Osteoblast (primary cell): ENCODE data around the gene VAMP5. TPM values are rescaled to one million over a fixed set of nuclear protein-coding genes. Genes with fewer than 3 reads are reported as not detected.

Experiments
- DNase-seq: peaks from one replicate; pipeline ENCODE4 v3.0.0; 2011; ENCODE audit warnings: low spot score, mixed read lengths; ENCODE audit not compliant: insufficient read length; ENCODE audit errors: missing footprints
- H2AFZ ChIP-seq: 2 replicates; pipeline ENCODE4 v1.6.0; 2011; ENCODE audit warnings: mild to moderate bottlenecking, low read length
- H3K27ac ChIP-seq: 2 replicates; pipeline ENCODE4 v1.5.1; 2011; ENCODE audit warnings: mild to moderate bottlenecking, low read depth, low read length, moderate library complexity
- H3K27me3 ChIP-seq: 2 replicates; pipeline ENCODE4 v1.6.0; 2012; ENCODE audit warnings: mild to moderate bottlenecking, control low read depth, inconsistent platforms, low read length, moderate library complexity; ENCODE audit not compliant: insufficient read depth
- H3K36me3 ChIP-seq: 2 replicates; pipeline ENCODE4 v1.5.1; 2011; ENCODE audit warnings: mild to moderate bottlenecking, low read length, control low read depth, moderate library complexity; ENCODE audit not compliant: insufficient read depth
- H3K4me1 ChIP-seq: 2 replicates; pipeline ENCODE4 v1.5.1; 2011; ENCODE audit warnings: mild to moderate bottlenecking, low read length, control low read depth, moderate library complexity; ENCODE audit not compliant: insufficient read depth
- H3K4me2 ChIP-seq: 2 replicates; pipeline ENCODE4 v1.6.0; 2011; ENCODE audit warnings: mild to moderate bottlenecking, low read length; ENCODE audit not compliant: insufficient read depth
- H3K4me3 ChIP-seq: fragments of 200-600 bp; sonication (generic); 3 replicates; pipeline ENCODE4 v1.5.1; 2012; ENCODE audit warnings: mild to moderate bottlenecking, low read length, inconsistent platforms; ENCODE audit not compliant: insufficient read depth
- H3K79me2 ChIP-seq: 2 replicates; pipeline ENCODE4 v1.6.0; 2012; ENCODE audit warnings: mild to moderate bottlenecking, low read length, control low read depth, inconsistent platforms; ENCODE audit not compliant: insufficient read depth
- H3K9me3 ChIP-seq: 2 replicates; pipeline ENCODE4 v1.5.1; 2011; ENCODE audit warnings: low read depth, low read length, control low read depth
- H4K20me1 ChIP-seq: 2 replicates; pipeline ENCODE4 v1.6.0; 2012; ENCODE audit warnings: mild to moderate bottlenecking, low read length, control low read depth; ENCODE audit not compliant: insufficient read depth
- total RNA-seq: library from RNA; depleted of rRNA; stranded (reverse); fragments of >200 nt; gene quantifications from 2 replicates; pipeline ENCODE4 v1.2.3, GENCODE V29; 2012
- TF ChIP-seq, protein P1 (sequence below): IDR thresholded peaks from 2 replicates; pipeline ENCODE4 v1.5.1; 2011; ENCODE audit warnings: mild to moderate bottlenecking, low read depth, low read length, moderate library complexity; ENCODE audit errors: extremely low read depth

The VAMP5 gene
- total RNA-seq, 1 donor, result 27.1 TPM

DNA sequence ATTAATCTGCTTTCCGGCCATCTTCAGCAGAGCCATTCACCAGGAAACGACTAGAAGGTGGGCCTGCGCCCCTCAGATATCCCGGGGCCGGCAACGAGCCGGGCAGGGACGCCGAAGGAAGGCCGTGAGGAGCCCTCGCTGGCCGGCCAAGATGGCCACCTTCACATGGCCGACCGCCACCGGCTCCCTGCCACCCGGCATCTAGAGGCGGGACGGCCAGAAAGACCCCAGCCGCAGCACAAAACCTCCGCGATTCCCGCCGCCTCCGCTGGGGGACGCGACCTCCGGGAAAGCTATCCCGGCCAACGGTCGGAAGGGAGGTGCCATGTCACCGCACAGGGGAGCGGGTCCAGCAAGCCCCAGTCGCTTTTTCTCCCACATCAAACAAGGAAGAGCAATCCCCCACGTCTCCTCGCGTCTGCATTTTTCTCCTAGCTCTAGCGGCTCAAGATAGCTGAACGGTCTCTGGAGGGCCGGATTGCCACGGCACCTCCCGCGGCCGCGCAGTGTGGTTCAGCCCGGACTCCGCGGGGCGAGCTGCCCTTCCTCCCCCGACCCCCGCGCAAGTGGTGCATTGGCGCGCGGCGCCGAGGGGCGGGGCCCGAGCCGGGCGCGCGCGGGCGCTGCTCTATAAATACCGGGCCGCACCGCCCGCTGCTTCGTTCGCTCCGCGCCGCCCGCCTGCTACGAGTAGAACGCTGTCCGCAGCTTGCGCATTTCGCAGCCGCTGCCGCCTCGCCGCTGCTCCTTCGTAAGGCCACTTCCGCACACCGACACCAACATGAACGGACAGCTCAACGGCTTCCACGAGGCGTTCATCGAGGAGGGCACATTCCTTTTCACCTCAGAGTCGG, 45.5 kb upstream of the VAMP5 start, which contains the start of gene MAT2A:
Gene MAT2A, plus strand, starts transcription at position 662 of the 854 bp plus-strand sequence. Its CDS starts 120 bp downstream, at position 782.
- H3K36me3 ChIP-seq, result peaks cover 31% of the 10 kb centered on the region
- TF ChIP-seq, protein P1, sequence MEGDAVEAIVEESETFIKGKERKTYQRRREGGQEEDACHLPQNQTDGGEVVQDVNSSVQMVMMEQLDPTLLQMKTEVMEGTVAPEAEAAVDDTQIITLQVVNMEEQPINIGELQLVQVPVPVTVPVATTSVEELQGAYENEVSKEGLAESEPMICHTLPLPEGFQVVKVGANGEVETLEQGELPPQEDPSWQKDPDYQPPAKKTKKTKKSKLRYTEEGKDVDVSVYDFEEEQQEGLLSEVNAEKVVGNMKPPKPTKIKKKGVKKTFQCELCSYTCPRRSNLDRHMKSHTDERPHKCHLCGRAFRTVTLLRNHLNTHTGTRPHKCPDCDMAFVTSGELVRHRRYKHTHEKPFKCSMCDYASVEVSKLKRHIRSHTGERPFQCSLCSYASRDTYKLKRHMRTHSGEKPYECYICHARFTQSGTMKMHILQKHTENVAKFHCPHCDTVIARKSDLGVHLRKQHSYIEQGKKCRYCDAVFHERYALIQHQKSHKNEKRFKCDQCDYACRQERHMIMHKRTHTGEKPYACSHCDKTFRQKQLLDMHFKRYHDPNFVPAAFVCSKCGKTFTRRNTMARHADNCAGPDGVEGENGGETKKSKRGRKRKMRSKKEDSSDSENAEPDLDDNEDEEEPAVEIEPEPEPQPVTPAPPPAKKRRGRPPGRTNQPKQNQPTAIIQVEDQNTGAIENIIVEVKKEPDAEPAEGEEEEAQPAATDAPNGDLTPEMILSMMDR, result peak; percentile 54
- no peaks in the 10 kb centered on the region for H3K27me3 ChIP-seq
- peaks cover 66% of the 10 kb centered on the region for H3K79me2 ChIP-seq
- H3K4me3 ChIP-seq, result peak within 1 kb of the TSS; percentile 83
- peaks cover 33% of the 10 kb centered on the region for H3K4me1 ChIP-seq
- no peaks in the 10 kb centered on the region for H3K9me3 ChIP-seq
- DNase-seq, result peak; percentile 97
- H3K4me2 ChIP-seq, result peak within 1 kb of the TSS; percentile 82
- H2AFZ ChIP-seq, result peak within 1 kb of the TSS; percentile 88
- H4K20me1 ChIP-seq, result peaks cover 37% of the 10 kb centered on the region
- peak within 1 kb of the TSS; percentile 99 for H3K27ac ChIP-seq

DNA sequence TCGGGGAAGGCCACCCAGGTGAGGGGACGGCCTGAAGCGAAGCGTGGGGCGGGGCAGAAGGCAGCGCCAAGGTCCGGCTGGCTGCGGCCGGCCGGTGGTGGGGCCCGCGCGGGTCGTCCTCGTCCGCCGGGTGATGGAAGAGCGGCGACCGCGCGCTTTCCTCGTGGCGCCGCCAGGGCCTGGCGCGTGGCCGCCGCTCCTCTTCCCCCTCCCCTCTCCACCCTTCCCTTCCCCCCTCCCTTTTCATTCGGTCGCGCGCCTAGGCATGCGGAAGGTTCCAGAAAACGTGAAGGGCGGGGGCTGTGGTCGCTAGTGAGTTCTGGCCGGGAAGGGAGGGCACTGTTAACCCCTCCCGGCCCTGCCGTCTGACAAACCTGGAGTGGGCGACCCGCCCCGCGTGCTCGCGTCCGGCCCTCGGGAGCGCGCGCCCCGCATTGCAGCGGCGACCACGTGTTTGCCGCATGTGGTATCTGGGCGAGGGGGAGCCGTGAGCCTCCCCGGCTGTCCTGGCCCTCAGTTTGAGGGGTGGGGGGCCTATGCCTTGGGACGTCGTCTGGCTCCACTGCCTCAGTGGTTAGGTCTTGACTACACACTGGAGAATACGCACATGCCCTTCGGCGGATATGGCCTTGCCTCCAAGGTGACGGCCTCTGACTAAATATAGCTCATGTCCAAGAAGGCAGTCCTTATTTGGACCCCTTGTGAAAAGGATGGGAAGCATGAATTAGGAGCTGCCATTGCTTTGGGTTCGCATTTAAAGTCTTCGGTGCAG, 44.7 kb upstream of the VAMP5 start:
- peak; percentile 82 for DNase-seq
- peaks cover 33% of the 10 kb centered on the region for H3K4me1 ChIP-seq
- TF ChIP-seq, protein P1, result no peak
- no peaks in the 10 kb centered on the region for H3K9me3 ChIP-seq
- no peaks in the 10 kb centered on the region for H3K27me3 ChIP-seq
- H2AFZ ChIP-seq, result no peak overlapping the region
- H3K4me2 ChIP-seq, result peak overlapping the region; percentile 82
- peak overlapping the region; percentile 99 for H3K27ac ChIP-seq
- H4K20me1 ChIP-seq, result peaks cover 37% of the 10 kb centered on the region
- peak overlapping the region; percentile 83 for H3K4me3 ChIP-seq
- H3K79me2 ChIP-seq, result peaks cover 66% of the 10 kb centered on the region
- H3K36me3 ChIP-seq, result peaks cover 39% of the 10 kb centered on the region

DNA sequence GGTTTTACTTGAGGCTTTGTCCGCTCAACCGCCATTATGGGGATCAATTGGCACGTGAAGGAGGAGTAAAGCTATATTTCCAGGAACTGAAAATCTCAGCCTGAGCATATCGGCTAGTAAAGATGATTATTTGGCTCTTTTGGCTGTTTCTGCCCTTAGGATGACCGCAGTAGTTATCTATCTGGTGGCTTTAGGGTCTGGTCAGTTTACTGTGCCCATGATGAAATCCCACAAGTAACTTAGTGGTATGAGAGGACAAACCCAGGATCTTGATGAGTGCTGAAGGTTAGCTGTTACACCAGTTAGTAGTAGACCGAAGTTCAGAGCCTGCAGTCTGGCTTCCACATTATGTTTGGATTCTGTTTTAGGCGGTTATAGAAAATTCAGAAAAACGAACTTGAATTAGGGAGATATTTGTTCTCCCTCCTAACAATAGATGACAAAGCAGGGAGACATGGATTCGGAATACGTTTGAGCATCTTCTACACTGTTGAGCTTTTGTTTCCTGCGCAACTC, 44.0 kb upstream of the VAMP5 start:
- peak overlapping the region; percentile 83 for H3K4me3 ChIP-seq
- H3K27me3 ChIP-seq, result no peaks in the 10 kb centered on the region
- H3K4me1 ChIP-seq, result peaks cover 33% of the 10 kb centered on the region
- H3K36me3 ChIP-seq, result peaks cover 46% of the 10 kb centered on the region
- peak overlapping the region; percentile 99 for H3K27ac ChIP-seq
- no peak for DNase-seq
- TF ChIP-seq, protein P1, result no peak
- no peak overlapping the region for H2AFZ ChIP-seq
- H3K9me3 ChIP-seq, result no peaks in the 10 kb centered on the region
- H3K4me2 ChIP-seq, result peak overlapping the region; percentile 82
- H3K79me2 ChIP-seq, result peaks cover 66% of the 10 kb centered on the region
- H4K20me1 ChIP-seq, result peaks cover 37% of the 10 kb centered on the region
